Right cardiac atrium (tissue), 5 donors: Measurements from ENCODE around the gene PURB. TPM values are rescaled to one million over a fixed set of nuclear protein-coding genes. Genes with fewer than 3 reads are reported as not detected.

Experiments
- ATAC-seq, 2 donors: fragments of 200-7000 bp; cut with Tn5 transposase; one replicate each; pipeline versions ENCODE4 v1.8.0 to v1.9.1; 2020; ENCODE audit warnings: moderate library complexity in 2 of 2, mild to moderate bottlenecking in 1 of 2
- DNase-seq, 3 donors: peaks; one replicate each; pipeline ENCODE4 v3.0.0-alpha.2; 2020
- H3K27ac ChIP-seq: one replicate; pipeline ENCODE4 v1.5.1; 2013; ENCODE audit warnings: mild to moderate bottlenecking, low read length, control low read depth, moderate library complexity
- H3K27me3 ChIP-seq: one replicate; pipeline ENCODE4 v1.6.1; 2013; ENCODE audit not compliant: control insufficient read depth, insufficient read depth
- H3K4me1 ChIP-seq: one replicate; pipeline ENCODE4 v1.6.1; 2013; ENCODE audit warnings: low read length; ENCODE audit not compliant: control insufficient read depth, insufficient read depth
- H3K4me3 ChIP-seq: one replicate; pipeline ENCODE4 v1.5.1; 2013; ENCODE audit warnings: low read length, control low read depth
- H3K9me3 ChIP-seq: one replicate; pipeline ENCODE4 v1.6.1; 2013; ENCODE audit warnings: low read length; ENCODE audit not compliant: control insufficient read depth
- WGBS: extraction: QIAGEN DNeasy Blood & Tissue Kit; methylation state at CpG from one replicate; pipeline ENCODE4 v1.1.7; 2013; 5-methylcytosine and 5-hydroxymethylcytosine counted together
- intact Hi-C, 4 donors: fragments of 100-400 bp; cut with DNase I; formaldehyde crosslinking; loops; one replicate each; pipeline versions ENCODE4 v1.11.0 to v1.14.0; 2022 to 2023
- polyA plus RNA-seq: library from polyadenylated mRNA; stranded (reverse); fragments of 200-250 nt; gene quantifications from one replicate; pipeline ENCODE4 v1.2.3, GENCODE V29; 2013
- total RNA-seq, 4 donors: library from RNA; stranded (reverse); fragmentation: NEBNext Ultra II Directional; extraction: Animal tissue kit (Norgen Biotek cat#: 25700); gene quantifications; one replicate each; pipeline ENCODE4 v1.2.1, GENCODE V29; 2021
- donor health status: healthy with polysubstance abuse.
- donor health status: DM: no; HTN: yes; CAD: no.
- donor health status: DM: no; HTN: no; CAD: no.
- donor health status: DM: no; HTN: yes; CAD: no; lungs with severe emphysema.
- donor health status: DM: yes; HTN: yes; CAD: no.

Gene PURB
- total and polyA plus RNA-seq, 5 donors = 6.9 to 22.4 (median 14.8) TPM

GRCh38 chr7:44827567-44827966, 57.8 kb downstream of the PURB start:
- intact Hi-C loops = no loop called here
- Histone ChIP-seq H3K4me1 (no peaks in the 10 kb centered on the region), H3K27me3 (no peaks in the 10 kb centered on the region), H3K4me3 (no peak overlapping the region), H3K27ac (no peak overlapping the region), H3K9me3 (no peaks in the 10 kb centered on the region)
- ATAC-seq (no peak), DNase-seq (no peak)
- WGBS = 53% methylated on average over 3 of the region's 3 CpGs

Other genes starting within 250 kb of the PURB start
- gene ZMIZ2, start 136.7 kb downstream of the PURB start, total RNA-seq = 10 to 100 TPM; 47.4 to 61.6 (median 51.2) TPM
- gene ZMIZ2, start 136.7 kb downstream of the PURB start, polyA plus RNA-seq = 36.3 TPM
- gene PPIA, start 88.8 kb downstream of the PURB start, total RNA-seq = 100 to 1,000 TPM; 411 to 510 (median 490) TPM
- gene PPIA, start 88.8 kb downstream of the PURB start, polyA plus RNA-seq = 1,145 TPM
- gene H2AZ2, start 37.4 kb downstream of the PURB start, total RNA-seq = 100 to 1,000 TPM; 195 to 233 (median 224) TPM
- 163 TPM for gene H2AZ2, start 37.4 kb downstream of the PURB start, polyA plus RNA-seq
- 1 to 10 TPM in 3 of 4 donors, under 1 TPM in 1; 0.91 to 3.0 (median 2.2) TPM for gene MYO1G, start 93.5 kb upstream of the PURB start, total RNA-seq
- 0.70 TPM for gene MYO1G, start 93.5 kb upstream of the PURB start, polyA plus RNA-seq
- gene CCM2, start 114.7 kb upstream of the PURB start, total RNA-seq = 10 to 100 TPM; 26.4 to 37.0 (median 32.4) TPM
- gene CCM2, start 114.7 kb upstream of the PURB start, polyA plus RNA-seq = 32.8 TPM
- gene NACAD, start 203.4 kb upstream of the PURB start, total RNA-seq = 1 to 10 TPM; 4.5 to 6.5 (median 5.0) TPM
- 3.2 TPM for gene NACAD, start 203.4 kb upstream of the PURB start, polyA plus RNA-seq
- 10 to 100 TPM; 49.5 to 68.1 (median 55.3) TPM for gene TBRG4, start 226.2 kb upstream of the PURB start, total RNA-seq
- 46.2 TPM for gene TBRG4, start 226.2 kb upstream of the PURB start, polyA plus RNA-seq